GM12878 (cell line): ENCODE measurements around the gene NMBR. TPM values are rescaled to one million over a fixed set of nuclear protein-coding genes. Genes with fewer than 3 reads are reported as not detected.

Experiments
- ATAC-seq: fragments of 200-7000 bp; cut with Tn5 transposase; 3 replicates; pipeline ENCODE4 v1.9.1; 2020; ENCODE audit warnings: mild to moderate bottlenecking, moderate library complexity
- BruUV-seq: library from RNA; stranded (reverse); fragments of 400-500 nt; replicated peaks from 2 replicates; lab custom pipeline; 2021; lab: Mats Ljungman, UMichigan
- CTCF ChIA-PET: fragments of 300-600 bp; sonication (Branson Sonifier 250); formaldehyde crosslinking; extraction: SDS; loops from one replicate; lab custom pipeline; 2021; ENCODE audit warnings: inconsistent platforms; lab: Yijun Ruan, JAX
- POLR2A ChIA-PET: fragments of 350-600 bp; formaldehyde crosslinking; extraction: SDS; loops from one replicate; lab custom pipeline; 2021; ENCODE audit warnings: inconsistent platforms; lab: Charles Lee
- RAD21 ChIA-PET: fragments of 300-600 bp; sonication (Branson Sonifier 250); formaldehyde crosslinking; loops from one replicate; lab custom pipeline; 2023; ENCODE audit warnings: antibody characterized with exemption; ENCODE audit not compliant: unreplicated experiment; lab: Charles Lee
- SMC1A ChIA-PET: fragments of 300-600 bp; sonication (Branson Sonifier 250); formaldehyde crosslinking; loops from one replicate; lab custom pipeline; 2023; ENCODE audit not compliant: unreplicated experiment, uncharacterized antibody; lab: Charles Lee
- DNase-seq: peaks from one replicate; pipeline ENCODE4 v3.0.0-alpha.2; 2011; ENCODE audit warnings: low read depth, low spot score
- FAIRE-seq: peaks from 3 replicates; lab custom pipeline; 2011; peaks lifted over from hg19 to GRCh38; lab: Jason Lieb, UNC
- H2AFZ ChIP-seq: 2 replicates; pipeline ENCODE4 v1.6.0; 2011; ENCODE audit warnings: low read depth, low read length, control low read depth; ENCODE audit not compliant: control insufficient read depth
- H3K27ac ChIP-seq: 2 replicates; pipeline ENCODE4 v1.5.1; 2011; ENCODE audit warnings: control low read depth; ENCODE audit not compliant: control insufficient read depth, insufficient read depth
- H3K27me3 ChIP-seq, 2 experiments: replicated peaks in 1 of 2; 2 replicates each; pipeline versions ENCODE4 v1.6.0 to v1.6.1; 2011; ENCODE audit warnings: low read length in 1 of 2; ENCODE audit not compliant: control insufficient read depth in 2 of 2, insufficient read depth in 2 of 2
- H3K36me3 ChIP-seq, 2 experiments: 2 replicates each; pipeline ENCODE4 v1.5.1; 2011; ENCODE audit warnings: low read length in 1 of 2; ENCODE audit not compliant: control insufficient read depth in 2 of 2, insufficient read depth in 2 of 2
- H3K4me1 ChIP-seq: 2 replicates; pipeline ENCODE4 v1.6.1; 2011; ENCODE audit warnings: mild to moderate bottlenecking, low read length, moderate library complexity, mixed read lengths; ENCODE audit not compliant: control insufficient read depth, insufficient read depth
- H3K4me2 ChIP-seq: 2 replicates; pipeline ENCODE4 v1.6.0; 2011; ENCODE audit warnings: control low read depth; ENCODE audit not compliant: control insufficient read depth, insufficient read depth
- H3K4me3 ChIP-seq: fragments of 200-600 bp; sonication (generic); 2 replicates; pipeline ENCODE4 v1.5.1; 2016
- H3K79me2 ChIP-seq: 2 replicates; pipeline ENCODE4 v1.6.0; 2011; ENCODE audit warnings: low read length; ENCODE audit not compliant: control insufficient read depth, insufficient read depth
- H3K9ac ChIP-seq: 2 replicates; pipeline ENCODE4 v1.8.0; 2011; ENCODE audit warnings: low read length, control low read depth, mixed read lengths; ENCODE audit not compliant: control insufficient read depth, insufficient read depth
- H3K9me3 ChIP-seq: replicated peaks from 3 replicates; pipeline ENCODE4 v1.5.1; 2011; ENCODE audit warnings: mild to moderate bottlenecking, low read length; ENCODE audit not compliant: control insufficient read depth, insufficient read depth
- H4K20me1 ChIP-seq: 2 replicates; pipeline ENCODE4 v1.6.0; 2011; ENCODE audit not compliant: control insufficient read depth, insufficient read depth
- BHLHE40 ChIP-seq, 2 experiments: fragments of 450-650 bp in 1 of 2; IDR thresholded peaks; 2 replicates each; pipeline ENCODE4 v1.6.1; 2011 to 2017; ENCODE audit warnings: low read depth in 2 of 2, borderline replicate concordance in 1 of 2, improper control_type of control experiment in 1 of 2, low read length in 1 of 2, mild to moderate bottlenecking in 1 of 2
- EP300 ChIP-seq, 2 experiments: fragments of 150-350 bp in 1 of 2; IDR thresholded peaks; 2 replicates each; pipeline ENCODE4 v1.6.1; 2011 to 2012; ENCODE audit warnings: low read depth in 2 of 2, low read length in 2 of 2, borderline replicate concordance in 1 of 2, improper control_type of control experiment in 1 of 2, inconsistent platforms in 1 of 2; ENCODE audit not compliant: control insufficient read depth in 1 of 2
- IRF5 ChIP-seq: fragments of 450-650 bp; IDR thresholded peaks from 2 replicates; pipeline ENCODE4 v1.6.1; 2017; ENCODE audit warnings: borderline replicate concordance
- NKRF ChIP-seq: fragments of 450-650 bp; conservative IDR thresholded peaks from 2 replicates; pipeline ENCODE4 v1.6.1; 2017; ENCODE audit warnings: mild to moderate bottlenecking, moderate library complexity
- PML ChIP-seq: IDR thresholded peaks from 2 replicates; pipeline ENCODE4 v1.6.1; 2012; ENCODE audit warnings: low read length, inconsistent platforms
- POLR2A ChIP-seq: IDR thresholded peaks from 2 replicates; pipeline ENCODE4 v1.6.1; 2011; ENCODE audit warnings: low read depth, mild to moderate bottlenecking, low read length
- RAD51 ChIP-seq: fragments of 450-650 bp; IDR thresholded peaks from 2 replicates; pipeline ENCODE4 v1.6.1; 2016; ENCODE audit warnings: moderate library complexity, mild to moderate bottlenecking, inconsistent platforms
- SUZ12 ChIP-seq: fragments of 200-600 bp; sonication (generic); IDR thresholded peaks from one replicate; pipeline ENCODE4 v1.6.1; 2018; ENCODE audit warnings: antibody characterized with exemption, mild to moderate bottlenecking; ENCODE audit not compliant: unreplicated experiment
- USF1 ChIP-seq: IDR thresholded peaks from 2 replicates; pipeline ENCODE4 v1.6.1; 2011; ENCODE audit warnings: borderline replicate concordance, low read depth, mild to moderate bottlenecking, moderate library complexity, mixed read lengths, low read length; ENCODE audit not compliant: insufficient read depth; ENCODE audit errors: extremely low read length
- WGBS: methylation state at CpG from one replicate; pipeline ENCODE4 v1.1.6; 2016; ENCODE audit warnings: low lambda C conversion rate; ENCODE audit not compliant: insufficient replicate concordance, insufficient coverage; ENCODE audit errors: missing lambda C conversion rate; 5-methylcytosine and 5-hydroxymethylcytosine counted together
- in situ Hi-C: fragments of 300-500 bp; cut with MboI; formaldehyde crosslinking; loops from 9 replicates; pipeline ENCODE4 v1.14.3; 2018; ENCODE audit warnings: mixed read lengths
- intact Hi-C: fragments of 100-400 bp; cut with micrococcal nuclease; formaldehyde crosslinking; loops from one replicate; pipeline ENCODE4 v1.14.2; 2022; ENCODE audit not compliant: unreplicated experiment
- polyA plus RNA-seq, 11 experiments: library from polyadenylated mRNA; depleted of rRNA in 4 of 11; unstranded in 6 of 11; stranded (reverse) in 5 of 11; fragments of >200 nt; fragmentation: Nextera tagmentation in 4 of 11; fragmentation: Illumina TruSeq in 1 of 11; extraction: Ambion mirVana in 4 of 11; extraction: Trizol in 1 of 11; gene quantifications; 1 replicate in 1 of 11; 2 replicates in 10 of 11; pipeline versions ENCODE4 v1.2.1 to v1.2.3, GENCODE V29; 2011 to 2016; ENCODE audit warnings: inconsistent platforms in 2 of 11, missing spikeins in 2 of 11, low read depth in 1 of 11
- total RNA-seq, 4 experiments: library from RNA; depleted of rRNA in 3 of 4; stranded (reverse); fragments of >200 nt in 3 of 4; fragmentation: Illumina TruSeq in 1 of 4; extraction: Trizol in 1 of 4; gene quantifications; 2 replicates each; pipeline versions ENCODE4 v1.2.1 to v1.2.3, GENCODE V29; 2013 to 2021

NMBR gene
- total and polyA plus RNA-seq, 10 of the 15 experiments (the other 5 are each of a cell fraction or from before 2014, with no cell fraction given) = not detected

- Histone ChIP-seq H2AFZ (no peak overlapping the region), H3K4me2 (no peak overlapping the region), H3K4me3 (no peak overlapping the region), H4K20me1 (no peaks in the 10 kb centered on the region), H3K27ac (no peak overlapping the region), H3K4me1 (no peaks in the 10 kb centered on the region), H3K79me2 (no peaks in the 10 kb centered on the region; the same call in 1 of the 2 replicates), H3K27me3 (no peaks in the 10 kb centered on the region), H3K36me3 (peaks cover 2 to 12% of the 10 kb centered on the region in 2 experiments; a peak in 3 of 4 replicates), H3K9ac (no peak overlapping the region), H3K9me3 (no peaks in the 10 kb centered on the region)
- CTCF ChIA-PET = interaction anchor here (0.8 to 3.8 kb wide), 6 partner anchors 10 to 83 kb away, joined by 3 to 35 read pairs (median 4); partner anchors contain the start of gene NMBR
- TF ChIP-seq PML (no peak), USF1 (no peak)
- 97% methylated on average over 4 of the region's 4 CpGs for WGBS
- POLR2A ChIA-PET = no interaction called here
- BruUV-seq = no TSS peak
- SMC1A ChIA-PET = interaction anchor here (1.2 to 1.8 kb wide), 4 partner anchors 12 to 49 kb away, joined by 4 to 13 read pairs (median 7); partner anchors contain the start of genes NMBR and VTA1
- no peak for ATAC-seq
- FAIRE-seq = no peak
- in situ Hi-C loops = no loop called here
- no peak for DNase-seq
- intact Hi-C loops = no loop called here
- RAD21 ChIA-PET = interaction anchor here (1.1 to 1.8 kb wide), 4 partner anchors 9 to 40 kb away, joined by 3 to 5 read pairs (median 4); no protein-coding TSS in a partner anchor
Observed at GRCh38 chr6:142195862-142196541, 49.1 kb upstream of the NMBR start.

GRCh38 chr6:142193621-142194020, 46.7 kb upstream of the NMBR start:
- Histone ChIP-seq H3K9me3 (no peaks in the 10 kb centered on the region), H3K4me1 (no peaks in the 10 kb centered on the region), H2AFZ (no peak overlapping the region), H3K27me3 (no peaks in the 10 kb centered on the region), H4K20me1 (no peaks in the 10 kb centered on the region), H3K4me3 (no peak overlapping the region), H3K4me2 (no peak overlapping the region), H3K9ac (no peak overlapping the region), H3K36me3 (peaks cover 2 to 8% of the 10 kb centered on the region in 2 experiments; a peak in 2 of 4 replicates), H3K27ac (no peak overlapping the region), H3K79me2 (no peaks in the 10 kb centered on the region; the same call in 1 of the 2 replicates)
- intact Hi-C loops (no loop called here), in situ Hi-C loops (no loop called here)
- no peak for FAIRE-seq
- CTCF ChIA-PET = no interaction called here
- POLR2A ChIA-PET = no interaction called here
- BruUV-seq = no TSS peak
- no peak for DNase-seq
- no peak for ATAC-seq
- no peak for TF ChIP-seq RAD51
- no peak for TF ChIP-seq BHLHE40 (IDR thresholded peaks at IDR 0.05; ENCODE audit: borderline replicate concordance in 1 of 2, low read depth in 2 of 2, low read length in 1 of 2)
- TF ChIP-seq EP300 (IDR thresholded peaks at IDR 0.05; ENCODE audit: borderline replicate concordance in 1 of 2, control insufficient read depth in 1 of 2, low read depth in 2 of 2, low read length in 2 of 2) = no peak
- no peak for TF ChIP-seq SUZ12
- no peak for TF ChIP-seq NKRF
- no peak for TF ChIP-seq IRF5
- no peak for TF ChIP-seq POLR2A
- RAD21 ChIA-PET = no interaction called here
- SMC1A ChIA-PET = interaction anchor here (1.2 kb wide), 1 partner anchor 45 kb away, joined by 3 read pairs; no protein-coding TSS in a partner anchor
